ENCODE results near the gene SLC28A1.

- TF ChIP-seq, protein P1, sequence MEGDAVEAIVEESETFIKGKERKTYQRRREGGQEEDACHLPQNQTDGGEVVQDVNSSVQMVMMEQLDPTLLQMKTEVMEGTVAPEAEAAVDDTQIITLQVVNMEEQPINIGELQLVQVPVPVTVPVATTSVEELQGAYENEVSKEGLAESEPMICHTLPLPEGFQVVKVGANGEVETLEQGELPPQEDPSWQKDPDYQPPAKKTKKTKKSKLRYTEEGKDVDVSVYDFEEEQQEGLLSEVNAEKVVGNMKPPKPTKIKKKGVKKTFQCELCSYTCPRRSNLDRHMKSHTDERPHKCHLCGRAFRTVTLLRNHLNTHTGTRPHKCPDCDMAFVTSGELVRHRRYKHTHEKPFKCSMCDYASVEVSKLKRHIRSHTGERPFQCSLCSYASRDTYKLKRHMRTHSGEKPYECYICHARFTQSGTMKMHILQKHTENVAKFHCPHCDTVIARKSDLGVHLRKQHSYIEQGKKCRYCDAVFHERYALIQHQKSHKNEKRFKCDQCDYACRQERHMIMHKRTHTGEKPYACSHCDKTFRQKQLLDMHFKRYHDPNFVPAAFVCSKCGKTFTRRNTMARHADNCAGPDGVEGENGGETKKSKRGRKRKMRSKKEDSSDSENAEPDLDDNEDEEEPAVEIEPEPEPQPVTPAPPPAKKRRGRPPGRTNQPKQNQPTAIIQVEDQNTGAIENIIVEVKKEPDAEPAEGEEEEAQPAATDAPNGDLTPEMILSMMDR (IDR thresholded peaks at IDR 0.05), result no peak
- no peak for TF ChIP-seq ZFX (IDR thresholded peaks at IDR 0.05; ENCODE audit: borderline replicate concordance)
Observed at GRCh38 chr15:84914909-84915605, 30.6 kb downstream of the SLC28A1 start.

Measured in 22Rv1 (cell line).